ENCODE data around the gene PCYOX1L. TPM values are rescaled to one million over a fixed set of nuclear protein-coding genes. Genes with fewer than 3 reads are reported as not detected.

The PCYOX1L gene
- total RNA-seq, 4 donors from 2014 or later: 2.1 to 4.6 (median 3.1) TPM

DNA sequence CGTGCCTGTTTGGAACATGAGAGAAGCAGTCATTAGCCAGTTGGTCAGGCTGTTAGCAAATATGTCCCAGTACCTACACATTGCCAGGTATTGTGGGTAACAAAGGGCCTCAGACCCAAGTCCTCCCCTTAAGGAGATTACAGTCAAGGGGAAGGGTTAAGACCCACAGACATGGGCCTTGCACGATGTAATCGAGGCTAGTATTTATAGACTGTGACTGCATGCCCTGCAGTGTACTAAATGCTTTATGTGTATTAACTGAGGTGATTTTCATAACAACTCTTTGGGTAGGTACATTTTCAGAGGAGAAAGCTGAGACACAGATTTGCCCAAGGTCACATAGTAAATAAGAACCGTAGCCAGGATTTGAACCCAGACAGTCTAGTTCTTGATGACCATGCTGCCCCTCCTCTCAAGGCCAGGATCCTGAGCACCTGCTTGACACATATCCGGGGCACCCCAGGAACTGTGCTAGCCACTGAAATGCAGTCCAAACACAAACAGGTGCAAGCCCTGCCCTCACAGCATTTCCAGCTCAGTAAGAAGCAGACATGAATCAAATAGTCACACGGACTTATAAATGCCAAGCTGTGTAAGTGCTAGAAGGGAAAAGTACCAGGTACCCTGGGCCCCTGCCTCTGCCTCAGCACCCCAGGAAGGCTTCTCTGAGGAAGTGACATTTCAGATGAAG lies 44.5 kb upstream of the PCYOX1L start:
- no peak for TF ChIP-seq POLR2A (IDR thresholded peaks at IDR 0.05)
- TF ChIP-seq, protein P1, sequence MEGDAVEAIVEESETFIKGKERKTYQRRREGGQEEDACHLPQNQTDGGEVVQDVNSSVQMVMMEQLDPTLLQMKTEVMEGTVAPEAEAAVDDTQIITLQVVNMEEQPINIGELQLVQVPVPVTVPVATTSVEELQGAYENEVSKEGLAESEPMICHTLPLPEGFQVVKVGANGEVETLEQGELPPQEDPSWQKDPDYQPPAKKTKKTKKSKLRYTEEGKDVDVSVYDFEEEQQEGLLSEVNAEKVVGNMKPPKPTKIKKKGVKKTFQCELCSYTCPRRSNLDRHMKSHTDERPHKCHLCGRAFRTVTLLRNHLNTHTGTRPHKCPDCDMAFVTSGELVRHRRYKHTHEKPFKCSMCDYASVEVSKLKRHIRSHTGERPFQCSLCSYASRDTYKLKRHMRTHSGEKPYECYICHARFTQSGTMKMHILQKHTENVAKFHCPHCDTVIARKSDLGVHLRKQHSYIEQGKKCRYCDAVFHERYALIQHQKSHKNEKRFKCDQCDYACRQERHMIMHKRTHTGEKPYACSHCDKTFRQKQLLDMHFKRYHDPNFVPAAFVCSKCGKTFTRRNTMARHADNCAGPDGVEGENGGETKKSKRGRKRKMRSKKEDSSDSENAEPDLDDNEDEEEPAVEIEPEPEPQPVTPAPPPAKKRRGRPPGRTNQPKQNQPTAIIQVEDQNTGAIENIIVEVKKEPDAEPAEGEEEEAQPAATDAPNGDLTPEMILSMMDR (IDR thresholded peaks at IDR 0.05): no peak
- intact Hi-C loops (cut with DNase I): no loop called here
- DNase-seq: no peak
- 77 to 78% methylated on average over 5 to 6 of the region's 6 CpGs for WGBS, 2 donors
- Histone ChIP-seq H3K4me3 (no peak overlapping the region), H3K36me3 (no peaks in the 10 kb centered on the region), H3K4me1 (no peaks in the 10 kb centered on the region), H3K27ac (no peak overlapping the region), H3K9me3 (no peaks in the 10 kb centered on the region), H3K27me3 (no peaks in the 10 kb centered on the region)

DNA sequence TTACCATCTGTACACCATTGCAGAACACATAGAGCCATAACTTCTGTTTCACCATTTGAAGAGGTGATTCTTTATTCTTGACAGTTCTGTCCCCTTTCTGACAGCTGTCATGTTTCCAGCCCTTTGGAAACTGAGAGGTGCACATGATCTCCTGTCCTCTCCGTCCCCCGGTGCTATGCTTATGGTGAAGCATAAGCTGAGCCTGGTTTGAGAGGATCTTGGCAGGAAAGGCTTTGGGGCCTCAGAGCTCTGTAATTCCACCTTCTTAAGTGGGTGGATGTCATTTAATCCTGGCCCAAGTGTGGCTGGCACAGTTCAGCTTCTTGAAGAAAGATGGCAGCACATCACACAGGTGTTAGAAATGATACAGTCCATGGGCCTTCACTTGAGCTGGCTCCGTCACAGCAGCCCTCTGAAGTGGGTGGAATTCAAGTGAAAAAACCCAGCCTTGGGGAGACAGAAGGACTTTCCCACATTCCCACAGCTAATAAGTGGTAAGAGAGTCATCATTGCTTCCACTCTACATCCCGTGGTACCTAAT lies 43.2 kb upstream of the PCYOX1L start:
- no peak overlapping the region for H3K4me3 ChIP-seq
- intact Hi-C loops (cut with DNase I): no loop called here
- H3K4me1 ChIP-seq: peaks cover 0 to under 1% (median 0%) of the 10 kb centered on the region in 3 donors
- DNase-seq: no peak
- no peaks in the 10 kb centered on the region for H3K27me3 ChIP-seq
- H3K36me3 ChIP-seq: peaks cover 0 to 5% (median 0%) of the 10 kb centered on the region in 3 donors
- TF ChIP-seq POLR2A (IDR thresholded peaks at IDR 0.05): no peak
- TF ChIP-seq, protein P1 (IDR thresholded peaks at IDR 0.05): peak in 1 of 6 experiments; percentile 18
- no peak overlapping the region for H3K27ac ChIP-seq
- H3K9me3 ChIP-seq: no peaks in the 10 kb centered on the region
- WGBS, 2 donors: 86 to 98% methylated on average over 4 of the region's 4 CpGs

DNA sequence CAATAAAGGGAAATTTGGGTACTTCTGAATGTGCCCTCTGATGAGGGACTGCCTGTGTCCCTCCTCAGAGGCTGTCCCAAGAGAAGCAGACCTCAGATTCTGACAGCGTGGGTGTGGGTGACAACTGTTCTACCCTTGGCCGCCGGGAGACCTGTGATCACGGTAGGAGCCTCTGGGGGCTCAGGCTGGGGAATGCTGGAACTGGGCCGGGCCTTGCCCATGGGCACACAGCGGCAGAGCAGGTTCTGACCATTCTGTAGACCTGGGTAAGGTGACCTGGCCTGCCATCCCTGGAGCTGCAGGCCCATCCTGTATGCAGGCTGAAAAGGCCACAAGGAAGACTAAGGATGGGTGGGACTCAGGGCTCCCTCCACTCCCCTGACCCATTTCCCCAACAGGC lies 42.1 kb upstream of the PCYOX1L start:
- peaks cover 0 to 12% (median 0%) of the 10 kb centered on the region in 3 donors for H3K36me3 ChIP-seq
- no peaks in the 10 kb centered on the region for H3K27me3 ChIP-seq
- H3K9me3 ChIP-seq: no peaks in the 10 kb centered on the region
- no peak overlapping the region for H3K27ac ChIP-seq
- peaks cover 0 to 12% (median 7%) of the 10 kb centered on the region in 3 donors for H3K4me1 ChIP-seq
- intact Hi-C loops (cut with DNase I): no loop called here
- no peak overlapping the region for H3K4me3 ChIP-seq
- 83% methylated on average over 5 of the region's 6 CpGs; no CpG with 5 or more reads in 1 of the 2 donors for WGBS, 2 donors
- DNase-seq: no peak
- TF ChIP-seq, protein P1 (IDR thresholded peaks at IDR 0.05): no peak

DNA sequence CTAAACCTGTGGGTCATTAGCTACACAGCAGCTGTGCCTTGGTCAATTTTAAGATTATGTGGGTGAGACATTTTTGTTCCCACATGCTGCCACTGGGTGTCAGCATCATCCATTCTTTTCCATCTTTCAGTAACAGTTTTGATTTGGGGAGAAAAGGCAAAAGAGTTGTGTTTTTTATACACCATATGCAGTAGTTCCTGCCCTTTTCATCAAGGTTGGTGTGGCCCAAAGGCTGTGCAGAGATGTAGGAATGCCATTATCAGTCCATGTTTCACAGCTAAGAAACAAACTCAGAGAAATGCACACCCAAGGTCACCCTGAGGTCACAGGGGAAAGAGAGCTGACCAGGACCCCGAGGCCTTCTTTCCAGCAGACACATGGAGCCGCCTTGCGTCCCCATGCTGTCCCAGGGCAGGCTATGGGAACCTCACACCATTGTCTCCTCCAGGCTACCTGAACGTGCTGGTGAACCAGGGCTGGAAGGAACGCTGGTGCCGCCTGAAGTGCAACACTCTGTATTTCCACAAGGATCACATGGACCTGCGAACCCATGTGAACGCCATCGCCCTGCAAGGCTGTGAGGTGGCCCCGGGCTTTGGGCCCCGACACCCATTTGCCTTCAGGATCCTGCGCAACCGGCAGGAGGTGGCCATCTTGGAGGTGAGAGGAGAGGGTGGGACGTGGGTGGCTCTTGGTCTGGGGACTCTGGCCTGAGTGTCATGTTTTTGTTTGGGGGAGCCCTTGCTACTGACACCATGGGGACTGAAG lies 40.4 kb upstream of the PCYOX1L start:
- TF ChIP-seq, protein P1 (IDR thresholded peaks at IDR 0.05): peak; percentile 46 to 77 (median 66)
- TF ChIP-seq POLR2A (IDR thresholded peaks at IDR 0.05): no peak
- DNase-seq: no peak
- H3K27ac ChIP-seq: peak overlapping the region in 1 of 4 donors; percentile 2
- 56 to 67% methylated on average over 3 to 13 of the region's 14 CpGs for WGBS, 2 donors
- H3K27me3 ChIP-seq: no peaks in the 10 kb centered on the region
- H3K4me3 ChIP-seq: no peak overlapping the region
- no peaks in the 10 kb centered on the region for H3K9me3 ChIP-seq
- intact Hi-C loops (cut with DNase I): no loop called here
- H3K4me1 ChIP-seq: peaks cover 0 to 21% (median 14%) of the 10 kb centered on the region in 3 donors
- H3K36me3 ChIP-seq: peaks cover 0 to 12% (median 0%) of the 10 kb centered on the region in 3 donors

DNA sequence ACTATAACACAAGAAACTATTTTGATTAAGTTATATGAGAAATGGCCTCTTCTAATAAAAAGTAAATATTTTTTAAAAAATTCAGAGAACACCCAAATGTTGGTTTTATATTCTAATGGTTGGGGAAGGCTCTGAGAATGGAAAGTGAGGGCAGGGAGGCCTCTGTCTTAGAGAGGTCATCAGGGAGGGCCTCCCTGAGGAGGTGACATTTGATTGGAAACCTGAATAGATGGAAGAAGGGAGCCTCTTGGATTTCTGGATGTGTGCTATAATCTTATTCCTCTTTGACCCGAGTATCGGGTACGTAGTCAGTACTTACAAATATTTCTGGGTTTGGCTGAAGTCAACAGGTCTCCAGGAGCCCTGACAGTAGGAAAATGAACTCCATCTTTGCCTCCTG lies 38.7 kb upstream of the PCYOX1L start:
- WGBS, 2 donors: 88 to 91% methylated on average over 3 of the region's 3 CpGs
- H3K4me1 ChIP-seq: peaks cover 0 to 26% (median 14%) of the 10 kb centered on the region in 3 donors
- TF ChIP-seq POLR2A (IDR thresholded peaks at IDR 0.05): no peak
- TF ChIP-seq, protein P1 (IDR thresholded peaks at IDR 0.05): no peak
- intact Hi-C loops (cut with DNase I): no loop called here
- no peaks in the 10 kb centered on the region for H3K9me3 ChIP-seq
- no peak for DNase-seq
- H3K27me3 ChIP-seq: no peaks in the 10 kb centered on the region
- H3K27ac ChIP-seq: peak overlapping the region in 1 of 4 donors; percentile 76
- H3K36me3 ChIP-seq: peaks cover 0 to 12% (median 0%) of the 10 kb centered on the region in 3 donors
- no peak overlapping the region for H3K4me3 ChIP-seq

All from esophagus squamous epithelium (tissue), 5 donors.